ENCODE measurements around the gene CYP4F2. TPM values are rescaled to one million over a fixed set of nuclear protein-coding genes. Genes with fewer than 3 reads are reported as not detected.
"Not testable (repeated sequence)": the region's sequence is repeated elsewhere in the genome, so short reads cannot be mapped to it uniquely, and the experiment has no call there.

The CYP4F2 gene
- total RNA-seq, 4 donors from 2014 or later: not detected

DNA sequence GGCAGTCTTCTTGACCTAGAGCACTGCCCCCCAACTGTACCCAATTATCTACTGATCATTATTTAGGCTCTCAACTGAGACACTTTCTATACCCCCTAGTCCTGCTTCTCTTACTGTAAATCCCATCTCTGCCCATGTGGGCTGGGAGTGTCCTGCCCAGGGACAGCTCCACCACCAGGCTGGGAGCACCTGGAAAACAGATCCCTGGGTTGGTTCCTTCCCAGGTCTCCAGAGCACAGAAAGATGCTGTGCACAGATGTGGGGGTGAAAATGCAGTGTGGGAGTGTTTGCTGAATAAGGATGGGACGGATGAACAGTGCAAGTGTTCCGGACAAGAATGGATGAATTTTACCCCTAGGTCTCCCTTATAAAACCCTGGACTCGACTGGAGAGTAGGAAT, 12.7 kb downstream of the CYP4F2 start:
- DNase-seq (ENCODE audit: low spot score in 2 of 2): no peak

DNA sequence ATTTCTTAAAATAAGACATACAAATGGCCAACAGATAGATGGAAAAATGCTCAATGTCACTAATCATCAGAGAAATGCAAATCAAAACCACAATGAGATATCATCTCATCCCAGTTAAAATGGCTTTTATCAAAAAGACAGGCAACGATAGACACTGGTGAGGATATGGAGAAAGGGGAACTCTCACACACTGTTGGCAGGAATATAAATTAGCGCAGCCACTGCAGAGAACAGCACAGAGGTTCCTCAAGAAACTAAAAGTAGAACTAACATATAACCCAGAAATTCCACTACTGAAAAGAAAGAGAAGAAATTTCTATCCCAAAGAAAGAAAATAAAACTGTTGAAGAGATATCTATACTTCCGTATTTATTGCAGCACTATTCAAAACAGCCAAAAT, 14.5 kb downstream of the CYP4F2 start:
- not testable (repeated sequence) for H3K27ac ChIP-seq; DNase-seq (ENCODE audit: low spot score in 2 of 2); H3K4me1 ChIP-seq; H3K36me3 ChIP-seq; H3K9me3 ChIP-seq; H3K4me3 ChIP-seq; H3K27me3 ChIP-seq
- 77 to 78% methylated on average over 3 of the region's 3 CpGs for WGBS, 2 donors

More for the DNA sequence above, 12.7 kb downstream of the CYP4F2 start:
- Histone ChIP-seq H3K9me3 (no peaks in the 10 kb centered on the region), H3K36me3 (no peaks in the 10 kb centered on the region), H3K27me3 (peaks cover 0 to 4% of the 10 kb centered on the region in 2 donors), H3K27ac (no peak overlapping the region), H3K4me3 (no peak overlapping the region), H3K4me1 (no peaks in the 10 kb centered on the region)
- TF ChIP-seq, protein P1, sequence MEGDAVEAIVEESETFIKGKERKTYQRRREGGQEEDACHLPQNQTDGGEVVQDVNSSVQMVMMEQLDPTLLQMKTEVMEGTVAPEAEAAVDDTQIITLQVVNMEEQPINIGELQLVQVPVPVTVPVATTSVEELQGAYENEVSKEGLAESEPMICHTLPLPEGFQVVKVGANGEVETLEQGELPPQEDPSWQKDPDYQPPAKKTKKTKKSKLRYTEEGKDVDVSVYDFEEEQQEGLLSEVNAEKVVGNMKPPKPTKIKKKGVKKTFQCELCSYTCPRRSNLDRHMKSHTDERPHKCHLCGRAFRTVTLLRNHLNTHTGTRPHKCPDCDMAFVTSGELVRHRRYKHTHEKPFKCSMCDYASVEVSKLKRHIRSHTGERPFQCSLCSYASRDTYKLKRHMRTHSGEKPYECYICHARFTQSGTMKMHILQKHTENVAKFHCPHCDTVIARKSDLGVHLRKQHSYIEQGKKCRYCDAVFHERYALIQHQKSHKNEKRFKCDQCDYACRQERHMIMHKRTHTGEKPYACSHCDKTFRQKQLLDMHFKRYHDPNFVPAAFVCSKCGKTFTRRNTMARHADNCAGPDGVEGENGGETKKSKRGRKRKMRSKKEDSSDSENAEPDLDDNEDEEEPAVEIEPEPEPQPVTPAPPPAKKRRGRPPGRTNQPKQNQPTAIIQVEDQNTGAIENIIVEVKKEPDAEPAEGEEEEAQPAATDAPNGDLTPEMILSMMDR (IDR thresholded peaks at IDR 0.05): no peak
- TF ChIP-seq EP300 (IDR thresholded peaks at IDR 0.05) (no peak), POLR2A (IDR thresholded peaks at IDR 0.05) (no peak)
- WGBS, 2 donors: 62 to 73% methylated on average over 3 of the region's 3 CpGs

DNA sequence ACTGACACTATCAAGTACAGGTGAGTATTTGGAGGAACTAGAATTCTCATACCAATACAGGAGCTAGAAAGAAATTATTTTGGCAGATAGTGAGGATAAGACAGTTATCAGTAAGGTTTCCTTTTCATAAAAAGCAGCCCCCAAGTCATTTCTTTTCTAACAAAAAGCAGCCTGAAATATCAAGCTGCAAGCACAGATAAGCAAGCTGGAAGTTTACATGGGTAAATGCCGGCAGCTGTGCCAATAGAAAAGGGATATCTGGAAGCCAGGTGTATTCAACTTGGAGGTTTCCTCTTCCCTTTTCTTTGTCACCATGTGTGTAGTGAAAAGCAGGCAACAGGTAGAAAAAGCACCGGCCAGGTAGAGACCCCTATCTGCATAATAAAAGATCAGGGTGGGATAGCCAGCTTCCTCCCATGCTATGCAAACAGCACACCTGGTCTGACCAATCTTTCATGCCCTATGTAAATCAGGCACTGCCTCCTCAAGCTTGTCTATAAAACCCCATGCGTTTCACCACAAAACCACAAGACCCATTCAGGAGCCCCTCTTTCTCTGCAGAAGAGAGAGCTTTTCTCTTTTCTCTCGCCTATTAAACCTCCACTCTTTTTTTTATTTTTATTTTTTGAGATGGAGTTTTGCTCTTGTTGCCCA, 22.9 kb downstream of the CYP4F2 start:
- no peak for DNase-seq (ENCODE audit: low spot score in 2 of 2)
- Histone ChIP-seq H3K36me3 (no peaks in the 10 kb centered on the region), H3K4me1 (no peaks in the 10 kb centered on the region), H3K27me3 (peaks cover 0 to 19% of the 10 kb centered on the region in 2 donors), H3K27ac (no peak overlapping the region), H3K9me3 (no peaks in the 10 kb centered on the region), H3K4me3 (no peak overlapping the region)
- 43 to 53% methylated on average over 4 of the region's 4 CpGs for WGBS, 2 donors
- TF ChIP-seq EP300 (IDR thresholded peaks at IDR 0.05) (no peak), POLR2A (IDR thresholded peaks at IDR 0.05) (no peak)
- TF ChIP-seq, protein P1 (IDR thresholded peaks at IDR 0.05): no peak

DNA sequence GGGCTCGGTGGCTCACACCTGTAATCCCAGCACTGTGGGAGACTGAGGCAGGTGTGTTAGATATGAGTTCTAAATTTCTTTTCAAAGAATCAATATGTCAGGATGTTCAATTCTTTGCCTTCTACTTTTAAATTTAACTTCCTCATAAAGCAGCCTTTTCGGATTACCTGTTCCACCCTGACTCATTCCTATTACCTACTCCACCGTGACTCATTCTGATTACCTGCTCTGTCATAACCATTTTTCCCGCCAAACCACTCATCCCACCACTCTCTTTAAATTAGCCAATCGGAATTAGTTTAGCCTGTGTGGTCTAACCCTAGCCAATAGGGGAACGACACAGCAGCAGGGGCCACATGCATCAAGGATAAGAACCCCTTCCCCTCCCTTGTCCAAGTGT, 24.1 kb downstream of the CYP4F2 start:
- peaks cover 0 to 19% of the 10 kb centered on the region in 2 donors for H3K27me3 ChIP-seq
- not testable (repeated sequence) for H3K9me3 ChIP-seq; H3K4me3 ChIP-seq; H3K36me3 ChIP-seq; DNase-seq (ENCODE audit: low spot score in 2 of 2); H3K27ac ChIP-seq; H3K4me1 ChIP-seq
- WGBS, 2 donors: 90 to 93% methylated on average over 6 of the region's 6 CpGs

DNA sequence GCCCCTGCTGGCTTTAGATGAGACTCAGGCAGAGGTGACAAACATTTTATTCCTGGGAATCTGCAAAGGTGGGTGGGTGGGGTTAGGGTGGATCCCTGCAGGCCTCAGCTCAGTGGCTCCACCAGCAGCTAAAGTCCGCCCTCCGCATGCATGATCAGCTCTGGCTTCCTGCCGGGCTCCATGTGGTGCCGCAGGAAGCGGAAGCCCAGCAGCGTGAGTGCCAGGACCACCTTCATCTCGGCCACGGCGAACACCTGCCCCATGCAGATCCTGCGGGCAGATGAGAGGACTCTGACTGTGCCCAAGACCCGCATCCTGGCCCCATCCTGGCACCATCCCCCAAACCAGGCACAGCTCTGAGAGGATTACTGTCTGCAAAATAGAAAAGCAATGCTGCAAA, 26.3 kb downstream of the CYP4F2 start:
- Histone ChIP-seq H3K4me3 (no peak overlapping the region), H3K27ac (no peak overlapping the region), H3K9me3 (no peaks in the 10 kb centered on the region), H3K36me3 (no peaks in the 10 kb centered on the region), H3K4me1 (peaks cover 0 to 5% (median 0%) of the 10 kb centered on the region in 4 donors), H3K27me3 (peaks cover 0 to 19% of the 10 kb centered on the region in 2 donors)
- WGBS, 2 donors: 4 to 8% methylated on average over 5 to 7 of the region's 11 CpGs
- TF ChIP-seq EP300 (IDR thresholded peaks at IDR 0.05) (no peak), POLR2A (IDR thresholded peaks at IDR 0.05) (no peak)
- TF ChIP-seq, protein P1 (IDR thresholded peaks at IDR 0.05): no peak
- DNase-seq (ENCODE audit: low spot score in 2 of 2): no peak

DNA sequence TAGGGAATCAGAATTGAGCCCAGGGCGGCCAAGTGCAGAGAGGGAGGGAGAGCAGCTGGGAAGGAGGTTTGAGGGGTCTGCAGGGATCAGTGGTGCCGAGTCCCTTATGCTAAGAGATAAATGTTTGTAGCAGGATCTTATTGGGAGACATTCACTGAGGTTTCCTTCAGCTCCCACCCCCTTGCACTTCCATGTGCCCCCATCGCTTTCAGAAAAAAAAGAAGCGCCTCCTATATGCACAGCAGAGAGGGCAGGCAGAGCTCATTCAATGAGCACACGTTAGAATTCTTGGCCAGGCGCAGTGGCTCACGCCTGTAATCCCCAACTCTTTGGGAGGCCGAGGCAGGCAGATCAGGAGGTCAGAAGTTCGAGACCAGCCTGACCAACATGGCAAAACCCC, 28.0 kb downstream of the CYP4F2 start:
- DNase-seq (ENCODE audit: low spot score in 2 of 2): no peak
- TF ChIP-seq EP300 (IDR thresholded peaks at IDR 0.05) (no peak), POLR2A (IDR thresholded peaks at IDR 0.05) (no peak)
- TF ChIP-seq, protein P1 (IDR thresholded peaks at IDR 0.05): no peak
- Histone ChIP-seq H3K27ac (no peak overlapping the region), H3K9me3 (no peaks in the 10 kb centered on the region), H3K4me1 (peaks cover 0 to 5% (median 0%) of the 10 kb centered on the region in 4 donors), H3K4me3 (no peak overlapping the region), H3K36me3 (no peaks in the 10 kb centered on the region), H3K27me3 (peaks cover 0 to 12% of the 10 kb centered on the region in 2 donors)
- 58 to 59% methylated on average over 9 of the region's 9 CpGs for WGBS, 2 donors

Measured in tibial nerve (tissue), 4 donors.